OCI-LY1 (cell line): ENCODE results near the gene PES1.

Source experiments
- H2AFZ ChIP-seq: fragments of 200-600 bp; sonication (generic), shearing (Covaris generic); 2 replicates; pipeline ENCODE4 v1.6.0; 2014; ENCODE audit warnings: antibody characterized with exemption, mild to moderate bottlenecking, low read length
- H3F3A ChIP-seq: fragments of 200-600 bp; sonication (generic), shearing (Covaris generic); 2 replicates; pipeline ENCODE4 v1.6.0; 2014; ENCODE audit warnings: mild to moderate bottlenecking, antibody characterized with exemption, low read length, moderate library complexity; ENCODE audit not compliant: insufficient read depth
- H3K27ac ChIP-seq: fragments of 200-600 bp; sonication (generic); 2 replicates; pipeline ENCODE4 v1.5.1; 2014; ENCODE audit warnings: low read length, mixed run types, mild to moderate bottlenecking, low read depth; ENCODE audit not compliant: poor library complexity, severe bottlenecking
- H3K27me3 ChIP-seq: fragments of 200-600 bp; sonication (generic); 2 replicates; pipeline ENCODE4 v1.6.0; 2014; ENCODE audit warnings: antibody characterized with exemption, mild to moderate bottlenecking, low read length, moderate library complexity; ENCODE audit not compliant: insufficient read depth
- H3K36me3 ChIP-seq: fragments of 200-600 bp; sonication (generic); 2 replicates; pipeline ENCODE4 v1.6.1; 2014; ENCODE audit warnings: mild to moderate bottlenecking, antibody characterized with exemption, low read length, moderate library complexity, mixed read lengths; ENCODE audit not compliant: insufficient read depth
- H3K4me1 ChIP-seq: fragments of 200-600 bp; sonication (generic); 2 replicates; pipeline ENCODE4 v1.5.1; 2014; ENCODE audit warnings: mild to moderate bottlenecking, low read length, moderate library complexity; ENCODE audit not compliant: insufficient read depth, severe bottlenecking
- H3K4me2 ChIP-seq: fragments of 200-600 bp; sonication (generic), shearing (Covaris generic); 2 replicates; pipeline ENCODE4 v1.6.1; 2014; ENCODE audit warnings: low read length
- H3K4me3 ChIP-seq: fragments of 200-600 bp; sonication (generic); 2 replicates; pipeline ENCODE4 v1.5.1; 2014; ENCODE audit warnings: low read length, low read depth, mild to moderate bottlenecking, mixed read lengths; ENCODE audit not compliant: poor library complexity, severe bottlenecking
- H3K79me2 ChIP-seq: fragments of 200-600 bp; shearing (Covaris generic); 2 replicates; pipeline ENCODE4 v1.6.1; 2016; ENCODE audit warnings: mixed run types, low read length, mixed read lengths; ENCODE audit not compliant: insufficient read depth
- H3K9ac ChIP-seq: fragments of 200-600 bp; sonication (generic), shearing (Covaris generic); 2 replicates; pipeline ENCODE4 v1.6.1; 2014; ENCODE audit warnings: mild to moderate bottlenecking, low read length, mixed read lengths
- H3K9me2 ChIP-seq: fragments of 200-600 bp; sonication (generic), shearing (Covaris generic); 2 replicates; pipeline ENCODE4 v1.6.1; 2014; ENCODE audit warnings: low read depth, mild to moderate bottlenecking, low read length, mixed read lengths
- H3K9me3 ChIP-seq: fragments of 200-600 bp; shearing (Covaris generic); 2 replicates; pipeline ENCODE4 v1.6.1; 2014; ENCODE audit warnings: low read length, mixed read lengths
- H4K20me1 ChIP-seq: fragments of 200-600 bp; sonication (generic), shearing (Covaris generic); 2 replicates; pipeline ENCODE4 v1.6.0; 2016; ENCODE audit warnings: mild to moderate bottlenecking, low read length; ENCODE audit not compliant: insufficient read depth
- CTCF ChIP-seq: fragments of 200-600 bp; sonication (generic), shearing (Covaris generic); IDR thresholded peaks from 2 replicates; pipeline ENCODE4 v1.5.1; 2017; ENCODE audit warnings: mild to moderate bottlenecking, antibody characterized with exemption, low read length, moderate library complexity, mixed read lengths
- EZH2 ChIP-seq: fragments of 200-600 bp; sonication (generic), shearing (Covaris generic); IDR thresholded peaks from 2 replicates; pipeline ENCODE4 v1.8.0; 2017; ENCODE audit warnings: borderline replicate concordance, mixed run types, mild to moderate bottlenecking, antibody characterized with exemption, low read length, moderate library complexity, mixed read lengths

Gene PES1

DNA sequence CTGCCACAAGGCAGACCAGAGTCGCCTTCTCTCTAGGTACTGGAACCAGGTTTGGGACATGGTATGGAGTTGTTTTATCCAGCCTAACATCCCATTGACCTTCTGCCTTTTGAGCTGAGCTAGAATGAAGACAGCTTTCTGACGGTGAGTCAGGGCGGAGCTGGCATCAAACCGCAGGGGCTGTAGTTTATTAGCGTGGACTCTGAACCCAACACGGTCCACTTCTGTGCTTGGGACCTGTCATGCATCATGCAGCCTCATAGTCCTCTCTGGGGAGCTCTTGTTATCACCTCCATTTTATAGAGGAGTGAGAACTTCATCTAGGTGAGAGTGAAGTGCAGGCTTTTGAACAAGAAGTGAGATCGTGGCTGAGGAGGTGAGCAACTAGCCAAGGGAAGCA lies 25.6 kb downstream of the PES1 start:
- no peaks in the 10 kb centered on the region for H3F3A ChIP-seq
- no peak overlapping the region for H3K27ac ChIP-seq
- H3K4me2 ChIP-seq = no peak overlapping the region
- H2AFZ ChIP-seq = no peak overlapping the region
- H3K79me2 ChIP-seq = no peaks in the 10 kb centered on the region
- H4K20me1 ChIP-seq = no peaks in the 10 kb centered on the region
- no peaks in the 10 kb centered on the region for H3K9me3 ChIP-seq
- no peak overlapping the region for H3K4me3 ChIP-seq
- TF ChIP-seq CTCF (no peak), EZH2 (no peak)
- no peaks in the 10 kb centered on the region for H3K9me2 ChIP-seq
- H3K36me3 ChIP-seq = no peaks in the 10 kb centered on the region
- no peaks in the 10 kb centered on the region for H3K4me1 ChIP-seq
- H3K27me3 ChIP-seq = 0 out of 2 replicates have a peak, but pooled peaks cover 5% of the 10 kb centered on the region
- no peak overlapping the region for H3K9ac ChIP-seq

DNA sequence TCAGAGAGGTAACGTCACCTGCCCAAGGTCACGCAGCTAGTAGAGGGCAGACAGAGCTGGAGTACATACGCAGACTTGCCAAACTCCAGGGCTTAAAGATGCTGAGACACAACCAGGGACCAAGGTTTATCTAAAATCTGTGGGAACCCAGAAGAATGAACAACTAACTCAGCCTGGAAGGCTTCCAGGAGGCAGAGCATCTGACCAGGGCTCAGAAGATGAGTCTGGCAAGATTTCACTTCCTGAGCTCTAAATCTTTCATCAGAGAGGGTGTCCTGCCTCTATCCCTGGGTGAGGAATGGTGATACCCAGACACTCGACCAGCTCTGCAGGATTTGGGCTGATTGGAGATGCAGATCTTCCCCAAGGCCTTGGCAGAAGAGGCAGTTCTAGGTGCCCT lies 26.4 kb downstream of the PES1 start:
- Histone ChIP-seq H3K4me2 (no peak overlapping the region), H3F3A (no peaks in the 10 kb centered on the region), H3K79me2 (no peaks in the 10 kb centered on the region), H3K9ac (no peak overlapping the region), H3K27ac (no peak overlapping the region), H2AFZ (no peak overlapping the region), H3K4me3 (no peak overlapping the region), H3K9me2 (no peaks in the 10 kb centered on the region), H3K36me3 (no peaks in the 10 kb centered on the region), H3K4me1 (no peaks in the 10 kb centered on the region), H3K27me3 (0 out of 2 replicates have a peak, but pooled peaks cover 5% of the 10 kb centered on the region), H3K9me3 (no peaks in the 10 kb centered on the region), H4K20me1 (no peaks in the 10 kb centered on the region)
- TF ChIP-seq EZH2 (no peak), CTCF (no peak)

GRCh38 chr22:30564761-30565119 lies 27.0 kb downstream of the PES1 start:
- H3K4me1 ChIP-seq = no peaks in the 10 kb centered on the region
- no peaks in the 10 kb centered on the region for H4K20me1 ChIP-seq
- H3K79me2 ChIP-seq = no peaks in the 10 kb centered on the region
- no peak for TF ChIP-seq EZH2
- no peak for TF ChIP-seq CTCF
- 0 out of 2 replicates have a peak, but pooled peaks cover 5% of the 10 kb centered on the region for H3K27me3 ChIP-seq
- H3F3A ChIP-seq = no peaks in the 10 kb centered on the region
- no peaks in the 10 kb centered on the region for H3K9me2 ChIP-seq
- H3K9ac ChIP-seq = no peak overlapping the region
- H3K36me3 ChIP-seq = no peaks in the 10 kb centered on the region
- no peak overlapping the region for H2AFZ ChIP-seq
- no peak overlapping the region for H3K4me3 ChIP-seq
- H3K9me3 ChIP-seq = no peaks in the 10 kb centered on the region
- H3K4me2 ChIP-seq = no peak overlapping the region
- no peak overlapping the region for H3K27ac ChIP-seq
